Measurements from ENCODE around the gene SLC22A5.

Gene SLC22A5

GRCh38 chr5:132426525-132427138 is 57.1 kb downstream of the SLC22A5 start:
- Histone ChIP-seq H3K36me3 (ENCODE audit: insufficient read depth, low read length) (no peaks in the 10 kb centered on the region), H3K27me3 (ENCODE audit: control insufficient read depth, insufficient read depth, low read length) (no peaks in the 10 kb centered on the region), H3K4me3 (ENCODE audit: low read length) (peak overlapping the region; percentile 46), H3K4me2 (ENCODE audit: low read length) (peak overlapping the region; percentile 70), H3K4me1 (ENCODE audit: control insufficient read depth, insufficient read depth, low read length) (peaks cover 59% of the 10 kb centered on the region), H3K9ac (ENCODE audit: low read depth, low read length) (peak overlapping the region; percentile 78), H3K9me3 (replicated peaks; ENCODE audit: low read length) (no peaks in the 10 kb centered on the region)

GRCh38 chr5:132427281-132428146 is 58.0 kb downstream of the SLC22A5 start:
- Histone ChIP-seq H3K9me3 (replicated peaks; ENCODE audit: low read length) (no peaks in the 10 kb centered on the region), H3K4me2 (ENCODE audit: low read length) (peak overlapping the region; percentile 70), H3K36me3 (ENCODE audit: insufficient read depth, low read length) (no peaks in the 10 kb centered on the region), H3K4me1 (ENCODE audit: control insufficient read depth, insufficient read depth, low read length) (peaks cover 58% of the 10 kb centered on the region), H3K4me3 (ENCODE audit: low read length) (no peak overlapping the region), H3K27me3 (ENCODE audit: control insufficient read depth, insufficient read depth, low read length) (no peaks in the 10 kb centered on the region), H3K9ac (ENCODE audit: low read depth, low read length) (peak overlapping the region; percentile 63)

- Histone ChIP-seq H3K4me3 (ENCODE audit: low read length) (no peak overlapping the region), H3K4me2 (ENCODE audit: low read length) (no peak overlapping the region), H3K27me3 (ENCODE audit: control insufficient read depth, insufficient read depth, low read length) (no peaks in the 10 kb centered on the region), H3K4me1 (ENCODE audit: control insufficient read depth, insufficient read depth, low read length) (peaks cover 52% of the 10 kb centered on the region), H3K9ac (ENCODE audit: low read depth, low read length) (no peak overlapping the region), H3K9me3 (replicated peaks; ENCODE audit: low read length) (no peaks in the 10 kb centered on the region), H3K36me3 (ENCODE audit: insufficient read depth, low read length) (no peaks in the 10 kb centered on the region)
Measured at GRCh38 chr5:132428147-132428482, 58.6 kb downstream of the SLC22A5 start.

GRCh38 chr5:132428484-132429462 is 59.3 kb downstream of the SLC22A5 start:
- Histone ChIP-seq H3K4me1 (ENCODE audit: control insufficient read depth, insufficient read depth, low read length) (peaks cover 48% of the 10 kb centered on the region), H3K9me3 (replicated peaks; ENCODE audit: low read length) (no peaks in the 10 kb centered on the region), H3K27me3 (ENCODE audit: control insufficient read depth, insufficient read depth, low read length) (no peaks in the 10 kb centered on the region), H3K4me2 (ENCODE audit: low read length) (peak overlapping the region; percentile 19), H3K4me3 (ENCODE audit: low read length) (no peak overlapping the region), H3K36me3 (ENCODE audit: insufficient read depth, low read length) (no peaks in the 10 kb centered on the region), H3K9ac (ENCODE audit: low read depth, low read length) (no peak overlapping the region)

GRCh38 chr5:132429463-132430440 is 60.2 kb downstream of the SLC22A5 start:
- Histone ChIP-seq H3K27me3 (ENCODE audit: control insufficient read depth, insufficient read depth, low read length) (no peaks in the 10 kb centered on the region), H3K4me1 (ENCODE audit: control insufficient read depth, insufficient read depth, low read length) (peaks cover 47% of the 10 kb centered on the region), H3K9ac (ENCODE audit: low read depth, low read length) (no peak overlapping the region), H3K4me2 (ENCODE audit: low read length) (peak overlapping the region; percentile 19), H3K4me3 (ENCODE audit: low read length) (no peak overlapping the region), H3K36me3 (ENCODE audit: insufficient read depth, low read length) (no peaks in the 10 kb centered on the region), H3K9me3 (replicated peaks; ENCODE audit: low read length) (no peaks in the 10 kb centered on the region)

- peaks cover 37% of the 10 kb centered on the region for H3K4me1 ChIP-seq (ENCODE audit: control insufficient read depth, insufficient read depth, low read length)
- H3K9ac ChIP-seq (ENCODE audit: low read depth, low read length), result no peak overlapping the region
- H3K36me3 ChIP-seq (ENCODE audit: insufficient read depth, low read length), result no peaks in the 10 kb centered on the region
- H3K4me3 ChIP-seq (ENCODE audit: low read length), result no peak overlapping the region
- H3K27me3 ChIP-seq (ENCODE audit: control insufficient read depth, insufficient read depth, low read length), result no peaks in the 10 kb centered on the region
- no peak overlapping the region for H3K4me2 ChIP-seq (ENCODE audit: low read length)
- no peaks in the 10 kb centered on the region for H3K9me3 ChIP-seq (replicated peaks; ENCODE audit: low read length)
Measured at GRCh38 chr5:132430746-132431145, 61.2 kb downstream of the SLC22A5 start.

- Histone ChIP-seq H3K9ac (ENCODE audit: low read depth, low read length) (no peak overlapping the region), H3K4me2 (ENCODE audit: low read length) (no peak overlapping the region), H3K9me3 (replicated peaks; ENCODE audit: low read length) (no peaks in the 10 kb centered on the region), H3K27me3 (ENCODE audit: control insufficient read depth, insufficient read depth, low read length) (no peaks in the 10 kb centered on the region), H3K4me1 (ENCODE audit: control insufficient read depth, insufficient read depth, low read length) (peaks cover 28% of the 10 kb centered on the region), H3K36me3 (ENCODE audit: insufficient read depth, low read length) (no peaks in the 10 kb centered on the region), H3K4me3 (ENCODE audit: low read length) (no peak overlapping the region)
Measured at GRCh38 chr5:132431632-132432031, 62.1 kb downstream of the SLC22A5 start.

GRCh38 chr5:132433141-132433540 is 63.6 kb downstream of the SLC22A5 start:
- H3K4me3 ChIP-seq (ENCODE audit: low read length), result no peak overlapping the region
- no peak overlapping the region for H3K4me2 ChIP-seq (ENCODE audit: low read length)
- H3K9me3 ChIP-seq (replicated peaks; ENCODE audit: low read length), result no peaks in the 10 kb centered on the region
- no peaks in the 10 kb centered on the region for H3K27me3 ChIP-seq (ENCODE audit: control insufficient read depth, insufficient read depth, low read length)
- H3K36me3 ChIP-seq (ENCODE audit: insufficient read depth, low read length), result no peaks in the 10 kb centered on the region
- no peak overlapping the region for H3K9ac ChIP-seq (ENCODE audit: low read depth, low read length)
- H3K4me1 ChIP-seq (ENCODE audit: control insufficient read depth, insufficient read depth, low read length), result peaks cover 27% of the 10 kb centered on the region

- Histone ChIP-seq H3K36me3 (ENCODE audit: insufficient read depth, low read length) (no peaks in the 10 kb centered on the region), H3K4me2 (ENCODE audit: low read length) (no peak overlapping the region), H3K9ac (ENCODE audit: low read depth, low read length) (no peak overlapping the region), H3K4me3 (ENCODE audit: low read length) (no peak overlapping the region), H3K4me1 (ENCODE audit: control insufficient read depth, insufficient read depth, low read length) (peaks cover 26% of the 10 kb centered on the region), H3K9me3 (replicated peaks; ENCODE audit: low read length) (no peaks in the 10 kb centered on the region), H3K27me3 (ENCODE audit: control insufficient read depth, insufficient read depth, low read length) (no peaks in the 10 kb centered on the region)
Measured at GRCh38 chr5:132434416-132435286, 65.1 kb downstream of the SLC22A5 start.

- H3K9me3 ChIP-seq (replicated peaks; ENCODE audit: low read length), result no peaks in the 10 kb centered on the region
- H3K4me2 ChIP-seq (ENCODE audit: low read length), result no peak overlapping the region
- no peaks in the 10 kb centered on the region for H3K27me3 ChIP-seq (ENCODE audit: control insufficient read depth, insufficient read depth, low read length)
- no peak overlapping the region for H3K9ac ChIP-seq (ENCODE audit: low read depth, low read length)
- no peaks in the 10 kb centered on the region for H3K36me3 ChIP-seq (ENCODE audit: insufficient read depth, low read length)
- H3K4me3 ChIP-seq (ENCODE audit: low read length), result no peak overlapping the region
- peaks cover 30% of the 10 kb centered on the region for H3K4me1 ChIP-seq (ENCODE audit: control insufficient read depth, insufficient read depth, low read length)
Measured at GRCh38 chr5:132435447-132435846, 65.9 kb downstream of the SLC22A5 start.

Measured in skeletal muscle satellite cell (primary cell).